ENCODE results near the gene TMEM233.

TMEM233 gene

DNA sequence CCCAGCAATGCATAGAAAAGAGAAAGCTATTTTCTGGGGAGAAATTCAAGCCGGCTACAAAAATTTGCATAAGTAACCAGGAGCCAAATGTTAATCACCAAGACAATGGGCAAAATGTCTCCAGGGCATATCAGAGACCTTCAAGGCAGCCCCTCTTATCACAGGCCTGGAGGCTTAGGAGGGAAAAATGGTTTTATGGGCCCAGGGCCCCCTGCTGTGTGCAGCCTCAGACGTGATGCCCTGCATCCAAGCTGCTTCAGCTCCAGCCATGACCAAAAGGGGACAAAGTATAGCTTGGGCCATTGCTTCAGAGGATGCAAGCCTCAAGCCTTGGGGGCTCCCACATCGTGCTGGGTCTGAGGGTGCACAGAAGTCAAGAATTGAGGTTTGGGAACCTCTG is 15.8 kb downstream of the TMEM233 start:
- H4K20me1 ChIP-seq (ENCODE audit: insufficient read depth, low read length), result no peaks in the 10 kb centered on the region
- ATAC-seq (ENCODE audit: insufficient read depth, low read depth) (no peak), DNase-seq (no peak)
- H3K4me3 ChIP-seq (ENCODE audit: low read depth in 1 of 2, low read length in 2 of 2), result no peak overlapping the region
- no peaks in the 10 kb centered on the region for H3K4me1 ChIP-seq (ENCODE audit: insufficient read depth, low read length)
- no peak overlapping the region for H2AFZ ChIP-seq (ENCODE audit: low read depth, low read length)
- H3K27me3 ChIP-seq (ENCODE audit: insufficient read depth, low read length, poor library complexity), result peaks cover 10% of the 10 kb centered on the region
- H3K27ac ChIP-seq (ENCODE audit: low read length), result no peak overlapping the region
- TF ChIP-seq CTCF (IDR thresholded peaks at IDR 0.05; ENCODE audit: borderline replicate concordance, extremely low read depth, low read length, poor library complexity, severe bottlenecking) (no peak), EZH2 (IDR thresholded peaks at IDR 0.05; ENCODE audit: borderline replicate concordance, low read depth, low read length, severe bottlenecking) (no peak)
- H3K9ac ChIP-seq (ENCODE audit: low read depth, low read length), result no peak overlapping the region
- no peaks in the 10 kb centered on the region for H3K9me3 ChIP-seq (ENCODE audit: insufficient read depth, low read length, severe bottlenecking)
- no peak overlapping the region for H3K4me2 ChIP-seq (ENCODE audit: insufficient read depth, low read length)
- H3K36me3 ChIP-seq (ENCODE audit: insufficient read depth, low read length), result no peaks in the 10 kb centered on the region
- no peaks in the 10 kb centered on the region for H3K79me2 ChIP-seq (ENCODE audit: insufficient read depth, low read length)

DNA sequence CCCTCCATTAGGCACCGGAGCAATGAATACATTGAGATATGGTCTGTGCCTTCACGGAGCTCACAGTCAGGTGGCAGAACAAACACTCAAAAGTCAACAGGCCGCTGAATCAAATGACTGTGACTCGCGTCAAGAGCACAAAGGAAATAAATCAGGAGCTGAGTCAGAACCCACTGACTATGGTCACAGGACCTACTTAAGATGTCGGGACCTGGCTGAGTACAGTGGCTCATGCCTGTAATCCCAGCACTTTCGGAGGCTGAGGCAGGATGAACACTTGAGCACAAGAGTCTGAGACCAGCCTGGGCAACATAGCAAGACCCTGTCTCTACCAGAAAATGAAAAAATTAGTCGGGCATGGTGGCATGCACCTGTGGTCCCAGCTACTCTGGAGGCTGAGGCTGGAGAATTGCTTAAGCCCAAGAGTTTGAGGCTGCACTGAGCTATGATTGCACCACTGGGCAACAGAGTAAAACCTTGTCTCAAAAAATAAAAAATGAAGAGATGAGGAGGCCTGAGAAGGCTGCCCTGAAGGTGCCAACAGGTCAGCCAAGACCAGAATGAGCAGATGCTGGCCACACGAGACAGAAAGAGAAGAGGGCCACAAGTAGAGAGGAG is 19.9 kb downstream of the TMEM233 start:
- no peak for DNase-seq
- H3K4me1 ChIP-seq (ENCODE audit: insufficient read depth, low read length), result no peaks in the 10 kb centered on the region

GRCh38 chr12:119614705-119615104 is 21.1 kb downstream of the TMEM233 start:
- no peaks in the 10 kb centered on the region for H3K27me3 ChIP-seq (ENCODE audit: insufficient read depth, low read length, poor library complexity)
- no peaks in the 10 kb centered on the region for H3K36me3 ChIP-seq (ENCODE audit: insufficient read depth, low read length)
- no peak overlapping the region for H2AFZ ChIP-seq (ENCODE audit: low read depth, low read length)
- DNase-seq (no peak), ATAC-seq (ENCODE audit: insufficient read depth, low read depth) (no peak)
- no peak overlapping the region for H3K27ac ChIP-seq (ENCODE audit: low read length)
- no peak overlapping the region for H3K4me2 ChIP-seq (ENCODE audit: insufficient read depth, low read length)
- no peak overlapping the region for H3K4me3 ChIP-seq (ENCODE audit: low read depth in 1 of 2, low read length in 2 of 2)
- no peaks in the 10 kb centered on the region for H3K4me1 ChIP-seq (ENCODE audit: insufficient read depth, low read length)
- H3K79me2 ChIP-seq (ENCODE audit: insufficient read depth, low read length), result no peaks in the 10 kb centered on the region
- no peak overlapping the region for H3K9ac ChIP-seq (ENCODE audit: low read depth, low read length)
- TF ChIP-seq CTCF (IDR thresholded peaks at IDR 0.05; ENCODE audit: borderline replicate concordance, extremely low read depth, low read length, poor library complexity, severe bottlenecking) (no peak), EZH2 (IDR thresholded peaks at IDR 0.05; ENCODE audit: borderline replicate concordance, low read depth, low read length, severe bottlenecking) (no peak)
- H3K9me3 ChIP-seq (ENCODE audit: insufficient read depth, low read length, severe bottlenecking), result no peaks in the 10 kb centered on the region
- no peaks in the 10 kb centered on the region for H4K20me1 ChIP-seq (ENCODE audit: insufficient read depth, low read length)

More for the DNA sequence above, 19.9 kb downstream of the TMEM233 start:
- no peak overlapping the region for H3K4me3 ChIP-seq (ENCODE audit: low read depth in 1 of 2, low read length in 2 of 2)
- no peak overlapping the region for H3K9ac ChIP-seq (ENCODE audit: low read depth, low read length)
- H3K36me3 ChIP-seq (ENCODE audit: insufficient read depth, low read length), result no peaks in the 10 kb centered on the region
- H4K20me1 ChIP-seq (ENCODE audit: insufficient read depth, low read length), result no peaks in the 10 kb centered on the region
- TF ChIP-seq EZH2 (IDR thresholded peaks at IDR 0.05; ENCODE audit: borderline replicate concordance, low read depth, low read length, severe bottlenecking), result no peak
- no peak for TF ChIP-seq CTCF (IDR thresholded peaks at IDR 0.05; ENCODE audit: borderline replicate concordance, extremely low read depth, low read length, poor library complexity, severe bottlenecking)
- no peak for ATAC-seq (ENCODE audit: insufficient read depth, low read depth)
- H3K27me3 ChIP-seq (ENCODE audit: insufficient read depth, low read length, poor library complexity), result no peaks in the 10 kb centered on the region
- no peak overlapping the region for H3K27ac ChIP-seq (ENCODE audit: low read length)
- no peak overlapping the region for H2AFZ ChIP-seq (ENCODE audit: low read depth, low read length)
- H3K79me2 ChIP-seq (ENCODE audit: insufficient read depth, low read length), result no peaks in the 10 kb centered on the region
- H3K9me3 ChIP-seq (ENCODE audit: insufficient read depth, low read length, severe bottlenecking), result no peaks in the 10 kb centered on the region
- H3K4me2 ChIP-seq (ENCODE audit: insufficient read depth, low read length), result no peak overlapping the region

All from DND-41 (cell line).